Right lobe of liver (tissue), 4 donors: ENCODE data around the gene MYCT1.

Experiments
- POLR2A ChIP-seq: fragments of 450-650 bp; IDR thresholded peaks from one replicate; pipeline ENCODE4 v1.6.1; 2017; ENCODE audit warnings: antibody characterized with exemption, mild to moderate bottlenecking
- TF ChIP-seq, protein P1 (sequence below), 4 donors: fragments of 200-600 bp in 3 of 4; fragments of 450-650 bp in 1 of 4; IDR thresholded peaks; one replicate each; pipeline versions ENCODE4 v1.5.1 to v1.8.0; 2016 to 2022; ENCODE audit warnings: antibody characterized with exemption in 4 of 4, mild to moderate bottlenecking in 2 of 4
- donor health status: DM: no; HTN: no; CAD: no.
- donor health status: DM: no; HTN: no; CAD: no.
- donor health status: DM: no; HTN: yes; CAD: no.

DNA sequence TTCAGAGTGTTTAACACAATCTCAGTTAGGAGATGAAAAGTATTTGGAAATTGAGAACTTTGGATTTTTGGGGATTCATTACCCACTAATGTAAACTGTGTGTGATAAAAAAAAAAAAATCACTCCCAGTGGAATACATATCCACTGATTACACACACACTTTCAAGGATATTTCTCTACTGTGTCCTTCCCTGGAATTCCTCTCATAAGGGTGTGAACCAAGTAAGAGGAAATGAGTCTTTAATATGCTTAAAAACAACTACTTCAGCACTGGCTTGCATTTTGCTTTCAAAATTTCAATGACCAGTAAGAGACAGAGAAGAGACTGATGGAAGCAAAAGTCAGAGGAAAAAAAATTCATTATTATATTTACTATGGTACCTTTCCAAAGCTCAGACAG is 24.5 kb upstream of the MYCT1 start:
- TF ChIP-seq, protein P1, sequence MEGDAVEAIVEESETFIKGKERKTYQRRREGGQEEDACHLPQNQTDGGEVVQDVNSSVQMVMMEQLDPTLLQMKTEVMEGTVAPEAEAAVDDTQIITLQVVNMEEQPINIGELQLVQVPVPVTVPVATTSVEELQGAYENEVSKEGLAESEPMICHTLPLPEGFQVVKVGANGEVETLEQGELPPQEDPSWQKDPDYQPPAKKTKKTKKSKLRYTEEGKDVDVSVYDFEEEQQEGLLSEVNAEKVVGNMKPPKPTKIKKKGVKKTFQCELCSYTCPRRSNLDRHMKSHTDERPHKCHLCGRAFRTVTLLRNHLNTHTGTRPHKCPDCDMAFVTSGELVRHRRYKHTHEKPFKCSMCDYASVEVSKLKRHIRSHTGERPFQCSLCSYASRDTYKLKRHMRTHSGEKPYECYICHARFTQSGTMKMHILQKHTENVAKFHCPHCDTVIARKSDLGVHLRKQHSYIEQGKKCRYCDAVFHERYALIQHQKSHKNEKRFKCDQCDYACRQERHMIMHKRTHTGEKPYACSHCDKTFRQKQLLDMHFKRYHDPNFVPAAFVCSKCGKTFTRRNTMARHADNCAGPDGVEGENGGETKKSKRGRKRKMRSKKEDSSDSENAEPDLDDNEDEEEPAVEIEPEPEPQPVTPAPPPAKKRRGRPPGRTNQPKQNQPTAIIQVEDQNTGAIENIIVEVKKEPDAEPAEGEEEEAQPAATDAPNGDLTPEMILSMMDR (IDR thresholded peaks at IDR 0.05): no peak
- TF ChIP-seq POLR2A: no peak
